Measurements from ENCODE around the gene GBP2. TPM values are rescaled to one million over a fixed set of nuclear protein-coding genes. Genes with fewer than 3 reads are reported as not detected.

GBP2 gene
- total RNA-seq, 2 experiments from 2014 or later, result not detected

- no peak overlapping the region for H3K4me3 ChIP-seq (ENCODE audit: low read depth, low read length, poor library complexity, severe bottlenecking)
- TF ChIP-seq CTCF (conservative IDR thresholded peaks at IDR 0.05; ENCODE audit: low read length) (no peak), EZH2phosphoT487 (IDR thresholded peaks at IDR 0.05; ENCODE audit: borderline replicate concordance, low read depth, low read length) (no peak)
- no peaks in the 10 kb centered on the region for H3K79me2 ChIP-seq (ENCODE audit: insufficient read depth, low read depth, low read length)
- ChIA-PET POLR2A (no interaction called here), CTCF (ENCODE audit: unreplicated experiment) (no interaction called here)
- H2AFZ ChIP-seq (ENCODE audit: low read length), result no peak overlapping the region
- H3K9me2 ChIP-seq (ENCODE audit: insufficient read depth, low read length), result no peaks in the 10 kb centered on the region
- H3K9me3 ChIP-seq (ENCODE audit: low read length), result no peaks in the 10 kb centered on the region
- DNase-seq (ENCODE audit: low spot score), result no peak
- H3K4me2 ChIP-seq (ENCODE audit: low read length), result no peak overlapping the region
- H3K4me1 ChIP-seq (ENCODE audit: insufficient read depth, low read length, poor library complexity, severe bottlenecking), result no peaks in the 10 kb centered on the region
- no peaks in the 10 kb centered on the region for H4K20me1 ChIP-seq (ENCODE audit: insufficient read depth, low read length)
- no TSS peak for BruUV-seq (replicated peaks)
- no peaks in the 10 kb centered on the region for H3K36me3 ChIP-seq (ENCODE audit: insufficient read depth, low read length)
- no peak overlapping the region for H3K27ac ChIP-seq (ENCODE audit: low read depth, low read length, poor library complexity, severe bottlenecking)
- intact Hi-C loops (cut with micrococcal nuclease; ENCODE audit: unreplicated experiment), result no loop called here
These were observed 21.2 kb downstream of the GBP2 start for GRCh38 chr1:89104687-89105086.

- Histone ChIP-seq H2AFZ (ENCODE audit: low read length) (no peak overlapping the region), H3K9me2 (ENCODE audit: insufficient read depth, low read length) (no peaks in the 10 kb centered on the region), H3K79me2 (ENCODE audit: insufficient read depth, low read depth, low read length) (no peaks in the 10 kb centered on the region), H3K27ac (ENCODE audit: low read depth, low read length, poor library complexity, severe bottlenecking) (no peak overlapping the region), H3K36me3 (ENCODE audit: insufficient read depth, low read length) (no peaks in the 10 kb centered on the region), H3K4me1 (ENCODE audit: insufficient read depth, low read length, poor library complexity, severe bottlenecking) (no peaks in the 10 kb centered on the region), H4K20me1 (ENCODE audit: insufficient read depth, low read length) (no peaks in the 10 kb centered on the region), H3K9me3 (ENCODE audit: low read length) (no peaks in the 10 kb centered on the region), H3K4me3 (ENCODE audit: low read depth, low read length, poor library complexity, severe bottlenecking) (no peak overlapping the region), H3K4me2 (ENCODE audit: low read length) (no peak overlapping the region)
- ChIA-PET POLR2A (no interaction called here), CTCF (ENCODE audit: unreplicated experiment) (no interaction called here)
- intact Hi-C loops (cut with micrococcal nuclease; ENCODE audit: unreplicated experiment), result no loop called here
- BruUV-seq (replicated peaks), result no TSS peak
- no peak for TF ChIP-seq EZH2phosphoT487 (IDR thresholded peaks at IDR 0.05; ENCODE audit: borderline replicate concordance, low read depth, low read length)
- no peak for TF ChIP-seq CTCF (conservative IDR thresholded peaks at IDR 0.05; ENCODE audit: low read length)
- DNase-seq (ENCODE audit: low spot score), result no peak
These were observed 21.8 kb downstream of the GBP2 start for GRCh38 chr1:89104147-89104546.

- Histone ChIP-seq H2AFZ (ENCODE audit: low read length) (no peak overlapping the region), H3K27ac (ENCODE audit: low read depth, low read length, poor library complexity, severe bottlenecking) (no peak overlapping the region), H3K4me2 (ENCODE audit: low read length) (no peak overlapping the region), H3K79me2 (ENCODE audit: insufficient read depth, low read depth, low read length) (no peaks in the 10 kb centered on the region), H3K4me1 (ENCODE audit: insufficient read depth, low read length, poor library complexity, severe bottlenecking) (no peaks in the 10 kb centered on the region), H3K36me3 (ENCODE audit: insufficient read depth, low read length) (no peaks in the 10 kb centered on the region), H3K4me3 (ENCODE audit: low read depth, low read length, poor library complexity, severe bottlenecking) (no peak overlapping the region), H3K9me3 (ENCODE audit: low read length) (no peaks in the 10 kb centered on the region), H4K20me1 (ENCODE audit: insufficient read depth, low read length) (no peaks in the 10 kb centered on the region), H3K9me2 (ENCODE audit: insufficient read depth, low read length) (no peaks in the 10 kb centered on the region)
- ChIA-PET POLR2A (no interaction called here), CTCF (ENCODE audit: unreplicated experiment) (no interaction called here)
- intact Hi-C loops (cut with micrococcal nuclease; ENCODE audit: unreplicated experiment), result no loop called here
- TF ChIP-seq EZH2phosphoT487 (IDR thresholded peaks at IDR 0.05; ENCODE audit: borderline replicate concordance, low read depth, low read length) (no peak), CTCF (conservative IDR thresholded peaks at IDR 0.05; ENCODE audit: low read length) (no peak)
- no peak for DNase-seq (ENCODE audit: low spot score)
- no TSS peak for BruUV-seq (replicated peaks)
These were observed 23.9 kb downstream of the GBP2 start for GRCh38 chr1:89102021-89102420.
